HG02588 (cell line): ENCODE measurements around the gene UACA.
"Not testable (repeated sequence)": the region's sequence is repeated elsewhere in the genome, so short reads cannot be mapped to it uniquely, and the experiment has no call there.

ENCODE experiments used
- ATAC-seq: cut with Tn5 transposase; IDR thresholded peaks from one replicate; pipeline ENCODE4 v1.9.1; 2021; ENCODE audit warnings: mild to moderate bottlenecking, moderate library complexity; ENCODE audit not compliant: unreplicated experiment

The UACA gene

GRCh38 chr15:70758790-70759462 is 4.4 kb downstream of the UACA start:
- no peak for ATAC-seq

GRCh38 chr15:70757627-70758026 is 5.7 kb downstream of the UACA start:
- no peak for ATAC-seq

GRCh38 chr15:70754862-70755261 is 8.5 kb downstream of the UACA start:
- no peak for ATAC-seq

GRCh38 chr15:70753101-70753829 is 10.1 kb downstream of the UACA start:
- no peak for ATAC-seq

- ATAC-seq: no peak
Observed at GRCh38 chr15:70752193-70752635, 11.1 kb downstream of the UACA start.

GRCh38 chr15:70750203-70750869 is 13.0 kb downstream of the UACA start:
- no peak for ATAC-seq

GRCh38 chr15:70748281-70748747 is 15.0 kb downstream of the UACA start:
- no peak for ATAC-seq

- not testable (repeated sequence) for ATAC-seq
Observed at GRCh38 chr15:70746598-70746997, 16.8 kb downstream of the UACA start.

GRCh38 chr15:70742928-70743327 is 20.4 kb downstream of the UACA start:
- no peak for ATAC-seq

- no peak for ATAC-seq
Observed at GRCh38 chr15:70741677-70742293, 21.6 kb downstream of the UACA start.

GRCh38 chr15:70741107-70741531 is 22.2 kb downstream of the UACA start:
- ATAC-seq: no peak

- not testable (repeated sequence) for ATAC-seq
Observed at GRCh38 chr15:70735040-70735439, 28.3 kb downstream of the UACA start.

- no peak for ATAC-seq
Observed at GRCh38 chr15:70729164-70729563, 34.2 kb downstream of the UACA start.

GRCh38 chr15:70726753-70727152 is 36.6 kb downstream of the UACA start:
- no peak for ATAC-seq

- ATAC-seq: no peak
Observed at GRCh38 chr15:70723927-70724326, 39.4 kb downstream of the UACA start.

GRCh38 chr15:70723122-70723422 is 40.3 kb downstream of the UACA start:
- ATAC-seq: no peak

GRCh38 chr15:70722266-70723121 is 40.9 kb downstream of the UACA start:
- no peak for ATAC-seq

GRCh38 chr15:70720228-70721016 is 42.9 kb downstream of the UACA start:
- no peak for ATAC-seq

- ATAC-seq: no peak
Observed at GRCh38 chr15:70717237-70717793, 46.0 kb downstream of the UACA start.
